ENCODE results near the gene FAM229B.

- no peak for TF ChIP-seq CTCF (IDR thresholded peaks at IDR 0.05 in 8 of 11, conservative IDR thresholded peaks at IDR 0.05 in 3 of 11)
- no peak for TF ChIP-seq POLR2A (IDR thresholded peaks at IDR 0.05)
Observed at GRCh38 chr6:112054555-112055190, 32.7 kb upstream of the FAM229B start.

All from spleen (tissue), 7 donors.